ENCODE measurements around the gene THEM4.
"Not testable (repeated sequence)": the region's sequence is repeated elsewhere in the genome, so short reads cannot be mapped to it uniquely, and the experiment has no call there.

The THEM4 gene

DNA sequence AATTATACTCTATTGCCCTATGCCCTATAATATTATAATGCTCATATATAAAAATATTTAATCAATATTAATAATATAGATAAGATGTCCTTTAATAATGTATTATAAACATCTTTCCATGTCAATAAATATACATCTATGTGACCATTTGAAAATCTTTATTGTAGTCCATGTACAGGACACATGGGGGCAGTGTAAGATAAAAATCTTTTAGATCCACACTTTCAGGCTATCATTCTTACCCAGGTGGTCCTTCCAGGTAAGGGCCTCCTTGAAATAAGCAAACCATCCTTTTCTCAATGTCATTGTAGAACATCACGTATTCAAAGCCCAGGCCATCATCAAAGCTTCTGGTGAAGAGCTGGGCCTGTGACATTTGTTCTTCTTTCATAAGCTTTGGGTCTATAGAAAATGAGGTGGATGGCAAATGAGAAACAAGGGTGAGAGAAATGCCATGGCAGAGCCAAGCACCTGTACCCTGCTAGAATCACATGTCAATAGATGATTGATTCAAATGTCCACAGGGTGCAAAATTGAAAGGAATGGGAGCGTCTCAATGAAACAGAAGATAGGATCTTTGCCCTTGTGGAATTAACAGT is 20.2 kb downstream of the THEM4 start:
- no peaks in the 10 kb centered on the region for H3K27me3 ChIP-seq (ENCODE audit: insufficient read depth, poor library complexity, severe bottlenecking)
- TF ChIP-seq, protein P1, sequence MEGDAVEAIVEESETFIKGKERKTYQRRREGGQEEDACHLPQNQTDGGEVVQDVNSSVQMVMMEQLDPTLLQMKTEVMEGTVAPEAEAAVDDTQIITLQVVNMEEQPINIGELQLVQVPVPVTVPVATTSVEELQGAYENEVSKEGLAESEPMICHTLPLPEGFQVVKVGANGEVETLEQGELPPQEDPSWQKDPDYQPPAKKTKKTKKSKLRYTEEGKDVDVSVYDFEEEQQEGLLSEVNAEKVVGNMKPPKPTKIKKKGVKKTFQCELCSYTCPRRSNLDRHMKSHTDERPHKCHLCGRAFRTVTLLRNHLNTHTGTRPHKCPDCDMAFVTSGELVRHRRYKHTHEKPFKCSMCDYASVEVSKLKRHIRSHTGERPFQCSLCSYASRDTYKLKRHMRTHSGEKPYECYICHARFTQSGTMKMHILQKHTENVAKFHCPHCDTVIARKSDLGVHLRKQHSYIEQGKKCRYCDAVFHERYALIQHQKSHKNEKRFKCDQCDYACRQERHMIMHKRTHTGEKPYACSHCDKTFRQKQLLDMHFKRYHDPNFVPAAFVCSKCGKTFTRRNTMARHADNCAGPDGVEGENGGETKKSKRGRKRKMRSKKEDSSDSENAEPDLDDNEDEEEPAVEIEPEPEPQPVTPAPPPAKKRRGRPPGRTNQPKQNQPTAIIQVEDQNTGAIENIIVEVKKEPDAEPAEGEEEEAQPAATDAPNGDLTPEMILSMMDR (IDR thresholded peaks at IDR 0.05; ENCODE audit: poor library complexity, severe bottlenecking) = peak; percentile 72
- H3K4me1 ChIP-seq (ENCODE audit: insufficient read depth, poor library complexity, severe bottlenecking) = peaks cover 29% of the 10 kb centered on the region
- H3K9me3 ChIP-seq (ENCODE audit: severe bottlenecking) = no peaks in the 10 kb centered on the region
- ATAC-seq (ENCODE audit: low read depth) (no peak), DNase-seq (ENCODE audit: low spot score) (no peak)
- no peak overlapping the region for H3K27ac ChIP-seq (ENCODE audit: poor library complexity, severe bottlenecking)
- H3K36me3 ChIP-seq (ENCODE audit: low read depth) = peaks cover 29% of the 10 kb centered on the region
- no peak overlapping the region for H3K4me3 ChIP-seq (ENCODE audit: severe bottlenecking)

DNA sequence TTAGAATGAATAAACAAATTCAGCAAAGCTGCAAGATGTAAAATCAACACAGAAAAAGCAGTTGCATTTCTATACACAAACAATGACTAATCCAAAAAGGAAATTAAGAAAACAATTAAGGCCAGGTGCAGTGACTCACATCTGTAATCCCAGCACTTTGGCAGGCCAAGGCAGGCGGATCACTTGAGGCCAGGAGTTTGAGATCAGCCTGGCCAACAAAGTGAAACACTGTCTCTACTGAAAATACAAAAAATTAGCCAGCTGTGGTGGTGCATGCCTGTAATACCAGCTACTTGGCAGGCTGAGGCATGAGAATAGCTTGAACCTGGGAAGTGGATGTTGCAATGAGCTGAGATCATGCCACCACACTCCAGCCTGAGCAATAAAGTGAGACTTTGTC is 22.3 kb downstream of the THEM4 start:
- peaks cover 19% of the 10 kb centered on the region for H3K36me3 ChIP-seq (ENCODE audit: low read depth)
- H3K27ac ChIP-seq (ENCODE audit: poor library complexity, severe bottlenecking) = peak overlapping the region; percentile 95
- TF ChIP-seq, protein P1 (IDR thresholded peaks at IDR 0.05; ENCODE audit: poor library complexity, severe bottlenecking) = no peak
- peak; percentile 78 for DNase-seq (ENCODE audit: low spot score)
- no peaks in the 10 kb centered on the region for H3K9me3 ChIP-seq (ENCODE audit: severe bottlenecking)
- no peak overlapping the region for H3K4me3 ChIP-seq (ENCODE audit: severe bottlenecking)
- peaks cover 29% of the 10 kb centered on the region for H3K4me1 ChIP-seq (ENCODE audit: insufficient read depth, poor library complexity, severe bottlenecking)
- peak; percentile 89 for ATAC-seq (ENCODE audit: low read depth)
- no peaks in the 10 kb centered on the region for H3K27me3 ChIP-seq (ENCODE audit: insufficient read depth, poor library complexity, severe bottlenecking)

DNA sequence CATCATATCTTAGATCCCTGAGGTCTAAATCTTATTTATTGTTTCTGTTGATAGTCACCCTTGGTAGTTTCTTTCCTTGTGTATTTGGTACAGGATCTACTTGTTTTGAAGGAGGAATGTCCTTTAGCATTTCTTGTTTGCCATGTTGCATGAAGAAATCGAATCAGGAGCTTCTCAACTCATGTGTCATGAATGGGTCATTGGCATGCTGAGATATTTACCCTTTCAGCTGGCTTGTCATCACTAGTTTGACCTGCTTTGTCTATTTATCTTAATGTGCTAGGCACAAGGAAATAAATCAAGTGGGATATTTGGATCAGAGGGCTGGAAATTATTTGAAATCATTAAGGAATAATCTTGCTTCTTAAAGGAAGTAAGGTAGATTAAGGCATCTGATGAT is 23.8 kb downstream of the THEM4 start:
- Histone ChIP-seq H3K4me3 (ENCODE audit: severe bottlenecking) (no peak overlapping the region), H3K4me1 (ENCODE audit: insufficient read depth, poor library complexity, severe bottlenecking) (peaks cover 29% of the 10 kb centered on the region), H3K9me3 (ENCODE audit: severe bottlenecking) (no peaks in the 10 kb centered on the region), H3K36me3 (ENCODE audit: low read depth) (peaks cover 19% of the 10 kb centered on the region), H3K27ac (ENCODE audit: poor library complexity, severe bottlenecking) (peak overlapping the region; percentile 95), H3K27me3 (ENCODE audit: insufficient read depth, poor library complexity, severe bottlenecking) (no peaks in the 10 kb centered on the region)
- TF ChIP-seq, protein P1 (IDR thresholded peaks at IDR 0.05; ENCODE audit: poor library complexity, severe bottlenecking) = no peak
- peak; percentile 22; the same call in 1 of the 3 replicates for ATAC-seq (ENCODE audit: low read depth)
- no peak for DNase-seq (ENCODE audit: low spot score)

GRCh38 chr1:151884879-151885278 is 24.4 kb downstream of the THEM4 start:
- H3K4me3 ChIP-seq (ENCODE audit: severe bottlenecking); H3K27me3 ChIP-seq (ENCODE audit: insufficient read depth, poor library complexity, severe bottlenecking); DNase-seq (ENCODE audit: low spot score); H3K9me3 ChIP-seq (ENCODE audit: severe bottlenecking); ATAC-seq (ENCODE audit: low read depth): not testable (repeated sequence)
- Histone ChIP-seq H3K4me1 (ENCODE audit: insufficient read depth, poor library complexity, severe bottlenecking) (peaks cover 29% of the 10 kb centered on the region), H3K36me3 (ENCODE audit: low read depth) (peaks cover 19% of the 10 kb centered on the region), H3K27ac (ENCODE audit: poor library complexity, severe bottlenecking) (peak overlapping the region; percentile 95)

GRCh38 chr1:151884445-151884844 is 24.9 kb downstream of the THEM4 start:
- ATAC-seq (ENCODE audit: low read depth); H3K27me3 ChIP-seq (ENCODE audit: insufficient read depth, poor library complexity, severe bottlenecking): not testable (repeated sequence)

GRCh38 chr1:151883898-151884297 is 25.4 kb downstream of the THEM4 start:
- H3K4me3 ChIP-seq (ENCODE audit: severe bottlenecking); H3K27ac ChIP-seq (ENCODE audit: poor library complexity, severe bottlenecking); H3K9me3 ChIP-seq (ENCODE audit: severe bottlenecking); DNase-seq (ENCODE audit: low spot score); H3K27me3 ChIP-seq (ENCODE audit: insufficient read depth, poor library complexity, severe bottlenecking); ATAC-seq (ENCODE audit: low read depth): not testable (repeated sequence)
- Histone ChIP-seq H3K36me3 (ENCODE audit: low read depth) (peaks cover 19% of the 10 kb centered on the region), H3K4me1 (ENCODE audit: insufficient read depth, poor library complexity, severe bottlenecking) (peaks cover 29% of the 10 kb centered on the region)

More at GRCh38 chr1:151884445-151884844, 24.9 kb downstream of the THEM4 start:
- H3K9me3 ChIP-seq (ENCODE audit: severe bottlenecking); DNase-seq (ENCODE audit: low spot score); H3K27ac ChIP-seq (ENCODE audit: poor library complexity, severe bottlenecking); H3K4me3 ChIP-seq (ENCODE audit: severe bottlenecking): not testable (repeated sequence)
- Histone ChIP-seq H3K36me3 (ENCODE audit: low read depth) (peaks cover 19% of the 10 kb centered on the region), H3K4me1 (ENCODE audit: insufficient read depth, poor library complexity, severe bottlenecking) (peaks cover 29% of the 10 kb centered on the region)

- not testable (repeated sequence) for H3K9me3 ChIP-seq (ENCODE audit: severe bottlenecking); H3K27ac ChIP-seq (ENCODE audit: poor library complexity, severe bottlenecking); ATAC-seq (ENCODE audit: low read depth); DNase-seq (ENCODE audit: low spot score); H3K27me3 ChIP-seq (ENCODE audit: insufficient read depth, poor library complexity, severe bottlenecking); H3K4me3 ChIP-seq (ENCODE audit: severe bottlenecking)
- peaks cover 12% of the 10 kb centered on the region for H3K36me3 ChIP-seq (ENCODE audit: low read depth)
- peaks cover 24% of the 10 kb centered on the region for H3K4me1 ChIP-seq (ENCODE audit: insufficient read depth, poor library complexity, severe bottlenecking)
Measured at GRCh38 chr1:151882918-151883317, 26.4 kb downstream of the THEM4 start.

Measured in RWPE2 (cell line).